GM18526 (cell line): Measurements from ENCODE around the gene POU2AF3.

Experiments used
- POLR2A ChIP-seq: IDR thresholded peaks from 3 replicates; pipeline ENCODE4 v1.6.1; 2011; ENCODE audit not compliant: insufficient read length; ENCODE audit errors: extremely low read depth

Gene POU2AF3

DNA sequence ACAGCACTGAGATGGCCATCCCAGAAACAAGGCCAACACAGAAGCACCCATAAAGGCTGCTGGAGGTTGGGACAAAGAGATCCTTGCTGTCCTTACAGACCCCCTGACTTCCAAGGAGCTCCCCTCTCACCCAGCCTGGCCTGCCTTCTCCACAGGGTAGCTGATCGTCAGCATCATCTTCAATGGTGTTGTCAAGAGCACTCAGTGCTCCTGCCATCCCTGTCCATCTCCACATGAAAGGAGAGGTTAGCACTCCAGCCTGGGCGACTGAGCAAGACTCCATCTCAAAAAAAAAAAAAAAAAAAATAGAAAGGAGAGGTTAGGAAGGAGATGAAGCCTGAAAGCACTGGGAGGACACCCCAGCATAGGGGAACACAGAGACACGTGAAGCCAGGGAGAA lies 2.1 kb upstream of the POU2AF3 start:
- TF ChIP-seq POLR2A, result no peak

DNA sequence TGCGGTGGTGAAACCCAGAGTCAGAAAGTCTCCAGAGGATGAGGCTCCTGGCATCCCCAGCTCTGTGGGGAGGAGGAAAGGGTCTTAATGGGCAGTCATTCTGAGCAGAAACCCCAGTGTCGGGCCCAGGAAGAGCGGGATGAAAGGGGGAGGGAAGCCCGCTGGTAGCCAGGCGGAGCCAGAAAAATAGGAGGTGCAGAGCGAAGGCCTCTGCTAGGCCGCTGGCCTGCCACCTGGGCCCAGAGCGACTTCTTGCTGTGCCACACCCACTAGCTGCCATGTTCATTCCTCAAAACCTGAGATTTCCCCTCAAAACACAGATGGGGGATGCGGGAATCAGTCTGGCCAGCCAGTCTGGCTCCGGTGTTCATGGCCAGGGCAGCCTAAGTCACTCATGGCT lies 650 bp upstream of the POU2AF3 start:
- no peak for TF ChIP-seq POLR2A

DNA sequence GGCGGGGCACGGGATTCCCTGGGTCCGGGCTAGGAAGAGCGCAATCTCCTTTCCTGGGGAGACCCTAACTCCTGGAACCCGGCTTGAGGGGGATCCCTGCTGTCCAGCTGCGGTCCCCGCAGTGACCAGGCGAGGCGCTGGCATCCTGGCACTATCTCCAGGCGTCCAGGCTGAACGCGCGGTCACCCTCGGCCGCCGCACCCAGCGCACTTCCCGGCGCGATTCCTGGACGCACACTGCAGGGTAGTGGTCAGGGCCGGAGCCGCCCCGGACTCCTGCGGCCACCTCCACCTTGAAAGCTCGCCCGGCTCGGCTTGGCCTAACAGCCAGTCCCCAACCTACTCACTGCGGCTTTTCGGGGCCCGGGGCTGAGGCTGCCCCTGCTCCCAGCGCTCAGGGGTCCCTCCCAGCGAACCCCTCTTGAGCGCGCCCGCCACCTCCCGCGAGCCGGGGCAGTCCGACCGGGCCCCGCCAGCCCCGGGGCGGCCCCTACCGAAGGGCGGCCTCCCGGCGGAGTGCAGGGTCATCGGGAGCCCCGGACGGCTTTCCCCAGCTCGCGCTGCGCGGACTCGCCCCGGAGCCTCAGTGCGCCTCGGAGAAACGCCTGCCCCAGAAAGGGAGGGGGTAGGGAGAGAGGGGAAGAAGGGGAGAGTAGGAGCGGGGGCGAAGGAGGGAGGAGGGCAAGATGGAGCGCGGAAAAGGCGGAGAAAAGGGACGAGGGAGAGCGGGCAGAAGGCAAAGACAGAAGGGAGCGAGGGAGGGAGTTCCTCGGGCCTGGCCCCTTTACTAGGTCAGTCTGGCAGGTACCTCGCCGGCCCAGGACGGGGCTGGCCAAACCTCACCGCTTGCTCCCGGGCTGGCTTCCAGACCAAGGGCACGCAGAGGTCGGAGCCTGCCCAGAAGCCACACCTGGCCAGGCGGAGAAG lies 1.0 kb downstream of the POU2AF3 start:
- no peak for TF ChIP-seq POLR2A

DNA sequence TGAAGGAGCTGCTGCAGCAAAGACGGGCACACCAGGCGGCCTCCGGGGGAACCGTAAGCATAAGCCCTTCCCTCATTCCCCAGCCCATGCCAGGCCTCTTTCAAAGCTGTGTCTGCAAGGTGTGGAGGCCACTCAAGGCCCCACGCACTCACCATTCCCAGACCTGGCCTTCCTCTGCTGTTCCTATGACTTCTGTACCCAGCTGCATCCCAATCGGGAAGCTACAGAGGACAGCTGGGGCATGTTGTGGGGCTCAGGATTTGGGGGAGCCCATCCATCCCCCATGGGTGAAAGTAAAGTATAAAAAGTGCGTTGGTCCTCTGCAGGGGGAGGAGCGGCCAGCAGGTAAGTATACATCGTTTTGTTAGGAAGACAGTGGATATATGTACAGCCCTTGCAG lies 2.2 kb downstream of the POU2AF3 start:
- no peak for TF ChIP-seq POLR2A

DNA sequence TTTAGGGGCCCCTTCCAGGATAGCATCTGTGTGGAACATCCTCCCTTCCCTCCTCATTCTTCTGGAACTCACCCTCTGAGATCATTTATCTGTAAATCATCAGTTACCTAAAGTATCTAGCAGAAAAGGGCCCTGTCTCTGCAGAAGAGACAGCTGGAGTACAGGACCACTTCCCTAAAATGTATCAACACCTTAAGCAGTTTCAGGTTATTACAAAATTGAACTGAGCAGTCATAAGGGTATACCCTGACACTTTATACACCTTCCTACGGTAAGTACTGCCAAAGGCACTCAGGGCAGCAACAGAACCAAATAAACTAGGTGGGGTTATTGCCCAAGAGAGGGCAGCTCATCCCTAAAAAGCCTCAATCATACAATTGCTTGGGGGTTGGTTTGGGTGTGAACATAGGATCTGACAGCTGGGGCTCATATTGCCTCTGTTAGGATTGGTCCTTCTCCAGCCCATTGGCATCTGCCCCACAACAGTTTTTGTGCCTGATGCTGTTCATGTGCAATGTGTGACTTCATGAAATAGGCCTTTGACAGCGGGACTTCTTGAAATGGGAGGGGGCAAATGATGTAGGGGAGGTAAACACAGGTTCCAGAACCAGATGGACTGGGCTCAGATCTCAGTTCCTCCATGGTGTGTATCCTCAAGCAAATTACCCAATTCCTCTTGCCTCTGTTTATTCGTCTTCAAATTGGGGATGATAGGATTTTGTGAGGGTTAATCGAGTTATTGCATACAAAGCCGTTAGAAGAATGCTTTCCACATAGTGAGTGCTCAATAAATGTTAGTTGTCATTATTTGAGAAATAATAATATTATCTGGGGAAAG lies 2.9 kb downstream of the POU2AF3 start:
- TF ChIP-seq POLR2A, result no peak

DNA sequence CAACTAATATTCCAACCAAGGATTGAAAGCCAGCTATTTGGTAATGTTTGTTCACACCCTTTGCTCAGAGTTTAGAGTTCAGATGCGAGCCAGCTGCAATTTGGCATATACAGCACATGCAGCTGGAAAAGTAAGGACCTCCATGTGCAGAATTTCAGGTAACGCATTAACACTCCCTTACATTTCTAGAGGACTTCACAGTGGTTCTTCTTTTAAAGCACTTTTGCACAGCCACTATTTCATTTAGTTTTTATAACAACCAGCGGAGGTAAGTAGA lies 3.4 kb downstream of the POU2AF3 start:
- TF ChIP-seq POLR2A, result no peak

DNA sequence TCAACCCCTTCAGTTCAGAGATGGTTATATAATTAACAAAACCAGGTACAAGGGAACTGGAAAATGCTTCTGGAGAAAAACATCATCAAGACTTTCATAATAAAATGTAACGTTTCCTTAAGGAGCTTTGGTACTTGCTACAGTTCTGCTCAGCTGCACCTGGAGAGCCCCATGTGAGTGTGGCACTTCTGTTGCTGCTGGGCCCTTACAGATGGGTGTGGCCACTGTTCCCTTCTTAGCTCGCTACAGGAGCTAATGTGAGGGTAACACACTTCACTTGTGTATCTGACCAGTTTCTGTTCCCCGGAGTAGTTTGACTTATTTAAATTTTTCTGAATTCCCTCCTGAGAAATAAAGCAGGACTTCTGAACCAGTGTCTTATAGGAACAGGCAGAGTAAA lies 4.0 kb downstream of the POU2AF3 start:
- TF ChIP-seq POLR2A, result no peak

DNA sequence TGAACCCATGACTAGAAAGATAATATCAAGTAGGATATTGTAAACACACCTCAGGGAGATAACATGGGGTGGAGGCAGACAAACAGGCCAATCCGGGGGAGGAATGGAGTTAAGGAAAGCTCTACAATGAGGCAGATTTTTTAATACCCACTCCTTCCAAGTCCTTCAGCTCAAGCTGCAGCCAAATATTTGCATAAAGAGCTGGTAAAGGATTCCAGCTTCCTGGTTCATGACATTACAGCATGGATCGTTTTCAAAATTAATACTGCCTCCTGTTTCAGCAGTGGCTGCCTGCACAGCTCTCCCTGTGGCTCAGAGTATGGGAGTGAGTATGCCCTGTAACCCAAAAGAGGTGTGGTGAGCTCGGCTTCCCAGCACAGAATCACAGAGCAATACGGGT lies 5.1 kb downstream of the POU2AF3 start:
- TF ChIP-seq POLR2A, result no peak

DNA sequence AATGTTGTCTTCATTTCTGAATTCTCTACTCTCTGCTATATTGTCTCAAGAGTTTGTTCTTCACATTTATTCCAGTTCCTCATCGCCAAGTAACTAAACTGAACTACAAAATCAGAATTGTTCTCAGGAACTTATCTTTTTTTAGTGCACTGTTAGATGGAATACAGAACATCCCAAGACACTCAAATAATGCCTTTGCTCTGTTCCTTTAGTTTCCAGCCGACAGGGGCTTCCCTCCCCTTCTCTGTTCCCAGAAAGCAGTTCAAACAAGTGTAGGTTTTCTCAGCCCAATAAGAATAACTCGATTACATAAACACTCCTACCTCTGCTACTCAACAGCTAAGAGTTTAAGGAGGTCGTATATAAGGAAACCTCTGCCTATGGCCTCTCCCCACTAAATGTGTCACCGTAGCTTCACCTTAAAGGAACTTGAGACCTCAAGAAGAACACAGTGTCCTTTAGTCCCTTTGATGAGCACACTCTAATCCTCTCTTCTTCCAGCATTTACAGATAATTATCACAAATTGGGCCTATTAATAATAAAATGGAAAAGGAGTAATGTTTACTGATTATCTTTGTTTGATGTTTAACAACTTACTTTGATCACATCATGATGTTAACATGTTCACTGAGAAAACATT lies 6.9 kb downstream of the POU2AF3 start:
- TF ChIP-seq POLR2A, result no peak

DNA sequence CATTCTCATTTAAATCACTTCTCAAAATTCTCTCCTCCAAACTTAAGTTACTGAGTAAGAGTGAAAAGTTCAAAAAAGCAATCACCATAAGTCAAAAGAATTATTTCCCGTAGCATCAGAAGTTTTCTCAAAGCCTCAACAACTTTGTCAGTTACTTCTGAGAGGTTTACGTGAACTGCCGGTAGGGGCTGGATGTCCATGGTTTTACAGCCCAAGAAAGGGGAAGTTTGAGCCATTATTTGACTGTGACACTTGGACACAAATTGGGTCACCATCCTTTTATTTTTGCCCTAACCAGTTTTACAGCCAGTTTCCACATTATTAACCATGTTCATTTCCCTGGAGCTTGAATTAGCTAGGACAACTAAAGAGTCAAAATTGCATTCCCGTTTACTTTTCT lies 7.5 kb downstream of the POU2AF3 start:
- TF ChIP-seq POLR2A, result no peak

DNA sequence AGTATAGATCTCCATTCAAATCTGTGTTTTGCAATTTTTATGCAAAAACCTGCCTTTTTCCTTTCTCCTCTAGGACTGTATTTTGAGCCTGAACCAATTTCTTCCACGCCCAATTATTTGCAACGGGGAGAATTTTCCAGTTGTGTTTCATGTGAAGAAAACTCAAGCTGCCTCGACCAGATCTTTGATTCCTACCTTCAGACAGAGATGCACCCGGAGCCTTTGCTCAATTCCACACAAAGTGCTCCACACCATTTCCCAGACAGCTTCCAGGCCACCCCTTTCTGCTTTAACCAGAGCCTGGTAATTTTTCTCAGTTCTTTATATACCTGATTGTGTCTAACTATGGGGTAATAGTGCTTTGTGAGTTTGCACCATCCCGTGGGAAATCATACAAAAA lies 8.0 kb downstream of the POU2AF3 start:
- TF ChIP-seq POLR2A, result no peak

DNA sequence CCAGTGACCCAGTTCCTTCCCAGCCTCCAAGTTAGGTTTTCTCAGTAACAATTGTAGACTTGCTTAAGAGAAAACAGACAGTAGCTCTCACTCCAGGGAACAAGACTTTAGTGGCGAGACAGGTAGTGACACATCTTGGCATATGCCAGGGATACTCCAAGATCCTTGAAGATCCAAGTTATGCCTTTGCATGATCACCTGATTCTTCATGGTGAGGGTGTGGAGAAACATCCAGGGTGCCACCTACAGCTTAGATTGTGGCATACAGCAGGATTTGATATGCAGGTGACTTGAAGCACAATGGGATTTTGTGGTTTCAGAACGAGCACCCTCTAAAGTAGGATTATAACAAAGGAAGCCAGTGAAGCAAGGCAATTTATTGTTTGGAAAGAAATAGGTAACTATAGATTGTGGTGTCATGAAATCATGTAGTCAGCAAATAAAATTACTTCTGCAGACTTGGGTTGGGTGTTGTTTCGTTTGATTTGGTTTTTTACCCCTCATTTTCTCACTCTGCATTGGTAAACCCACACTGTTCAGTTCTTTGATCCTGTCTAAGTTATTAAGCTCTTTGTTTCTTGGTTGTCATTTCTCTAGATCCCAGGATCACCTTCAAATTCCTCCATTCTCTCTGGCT lies 9.2 kb downstream of the POU2AF3 start:
- TF ChIP-seq POLR2A, result no peak

DNA sequence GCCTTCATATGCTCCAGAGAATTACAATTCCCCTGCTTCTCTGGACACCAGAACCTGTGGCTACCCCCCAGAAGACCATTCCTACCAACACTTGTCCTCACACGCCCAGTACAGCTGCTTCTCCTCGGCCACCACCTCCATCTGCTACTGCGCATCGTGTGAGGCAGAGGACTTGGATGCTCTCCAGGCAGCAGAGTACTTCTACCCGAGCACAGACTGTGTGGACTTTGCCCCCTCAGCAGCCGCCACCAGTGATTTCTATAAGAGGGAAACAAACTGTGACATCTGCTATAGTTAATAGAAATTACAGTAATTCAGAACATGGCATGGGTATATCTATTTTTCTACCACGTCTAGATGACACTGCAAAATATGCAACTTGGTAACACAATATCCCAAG lies 9.8 kb downstream of the POU2AF3 start:
- no peak for TF ChIP-seq POLR2A

DNA sequence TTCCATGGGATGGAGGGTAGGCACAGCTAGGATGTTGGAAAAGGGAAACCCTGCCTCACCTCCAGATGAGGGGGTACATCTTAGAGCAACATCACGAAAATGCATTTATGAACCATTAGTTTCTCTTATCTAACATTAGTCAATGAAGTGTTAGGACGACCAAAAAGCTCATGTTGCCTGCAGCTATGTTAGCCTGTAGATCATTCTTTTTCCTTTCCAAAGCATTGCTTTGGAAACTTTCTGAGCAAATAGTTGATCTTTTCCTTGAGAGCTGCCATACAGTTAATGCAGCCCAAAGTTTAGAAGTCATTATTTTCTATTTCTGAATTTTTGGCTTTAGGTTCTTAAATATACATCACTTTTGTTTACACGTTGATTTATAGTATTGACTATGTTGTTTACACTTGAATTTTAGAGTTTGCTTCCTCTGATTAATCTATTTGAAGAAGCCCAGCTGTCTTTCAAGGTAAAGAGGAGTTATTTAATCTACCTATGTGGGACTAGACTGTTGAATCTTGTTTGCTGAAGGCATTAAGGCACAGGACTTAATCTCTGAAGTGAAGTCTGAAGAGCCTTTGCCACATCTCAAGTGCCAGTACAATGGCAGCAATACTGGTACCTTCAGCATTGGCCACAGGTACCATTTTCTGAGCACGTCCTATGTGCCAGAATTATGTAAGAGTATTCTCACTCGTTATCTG lies 11.0 kb downstream of the POU2AF3 start:
- TF ChIP-seq POLR2A, result no peak

DNA sequence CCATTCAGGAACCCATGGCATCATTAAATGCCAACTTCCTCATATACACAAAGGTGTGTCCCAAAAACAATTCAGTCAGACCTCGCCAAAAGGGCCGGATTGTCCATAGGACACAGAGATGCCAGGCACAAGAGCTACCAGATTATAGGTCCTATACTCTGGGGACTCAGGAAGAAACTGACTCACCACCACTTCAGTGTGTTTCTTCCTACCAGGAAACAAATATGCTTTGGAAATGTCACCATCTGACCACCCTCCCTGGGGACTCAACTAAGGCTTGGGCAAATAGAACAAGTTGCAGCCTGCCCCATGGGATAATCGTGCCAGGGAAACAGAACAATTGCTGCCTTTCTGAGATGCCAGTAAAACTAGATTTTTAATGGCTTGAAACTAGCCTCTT lies 11.7 kb downstream of the POU2AF3 start:
- TF ChIP-seq POLR2A, result no peak

DNA sequence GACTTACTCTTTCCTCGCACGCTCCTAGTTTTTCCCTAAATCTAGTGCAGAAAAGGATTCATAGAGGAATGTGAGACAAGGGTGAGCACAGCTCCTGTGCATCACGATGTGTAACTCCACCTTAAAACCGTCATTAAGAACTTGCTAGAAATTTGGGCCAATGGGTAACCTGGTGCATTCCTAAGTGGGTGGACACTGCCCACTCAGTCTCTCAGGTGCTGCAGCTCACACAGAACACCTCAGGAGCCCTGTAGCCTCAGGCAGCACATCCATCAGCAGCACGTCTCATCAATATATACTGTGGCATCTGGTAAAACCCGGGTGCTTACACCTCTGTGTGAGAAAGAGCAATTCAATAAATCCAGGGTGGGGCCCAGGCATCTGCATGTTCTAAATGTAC lies 12.4 kb downstream of the POU2AF3 start:
- TF ChIP-seq POLR2A, result no peak

DNA sequence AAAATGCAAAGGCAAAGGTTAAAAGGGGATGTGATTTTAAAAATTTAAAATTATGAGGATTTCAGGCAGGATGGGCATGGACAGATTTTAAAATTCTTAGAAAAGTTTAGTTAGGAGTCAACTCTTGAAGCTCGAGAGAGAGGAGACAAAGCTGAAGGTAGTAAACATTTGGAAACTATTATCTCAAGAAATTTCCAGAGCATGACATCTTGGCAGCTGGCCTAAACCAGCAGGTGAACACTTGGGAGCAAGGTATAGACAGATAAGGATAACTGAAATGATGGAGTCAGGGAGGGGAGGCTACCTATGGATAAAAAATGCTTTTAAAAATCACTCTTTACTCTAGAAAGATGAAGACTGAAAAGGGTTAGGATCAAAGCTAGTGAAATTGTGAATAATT lies 13.7 kb downstream of the POU2AF3 start:
- TF ChIP-seq POLR2A, result no peak
